ENCODE results near the gene CEACAM16. TPM values are rescaled to one million over a fixed set of nuclear protein-coding genes. Genes with fewer than 3 reads are reported as not detected.
A peak's percentile ranks its signal among the peaks of the same experiment; 100 is the strongest.

The CEACAM16 gene
- total and polyA plus RNA-seq, 5 experiments from 2014 or later: not detected

DNA sequence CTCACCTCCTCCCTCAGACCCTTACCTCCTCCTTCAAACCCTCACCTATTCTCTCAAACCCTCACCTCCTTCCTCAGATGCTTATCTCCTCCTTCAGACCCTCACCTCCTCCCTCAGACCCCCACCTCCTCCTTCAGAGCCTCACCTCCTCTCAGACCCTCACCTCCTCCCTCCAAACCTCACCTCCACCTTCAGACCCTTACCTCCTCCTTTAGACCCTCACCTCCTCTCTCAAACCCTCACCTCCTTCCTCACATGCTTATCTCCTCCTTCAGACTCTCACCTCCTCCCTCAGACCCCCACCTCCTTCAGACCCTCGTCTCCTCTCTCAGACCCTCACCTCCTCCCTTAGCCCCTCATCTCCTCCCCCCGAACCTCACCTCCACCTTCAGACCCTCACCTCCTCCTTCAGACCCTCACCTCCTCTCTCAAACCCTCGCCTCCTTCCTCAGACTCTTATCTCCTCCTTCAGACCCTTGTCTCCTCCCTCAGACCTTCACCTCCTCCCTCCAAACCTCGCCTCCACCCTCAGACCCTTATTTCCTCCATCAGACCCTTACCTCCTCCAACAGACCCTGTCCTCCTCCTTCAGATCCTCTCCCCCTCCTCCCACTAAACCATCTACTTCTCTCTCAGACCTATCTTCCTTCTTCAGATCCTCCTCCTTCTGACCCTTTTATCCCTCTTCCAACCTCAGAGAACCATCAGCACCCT is 47.1 kb downstream of the CEACAM16 start:
- POLR2A ChIA-PET: interaction anchor here (1.7 kb wide), 1 partner anchor 13 kb away, joined by 4 read pairs; no protein-coding TSS in a partner anchor
- Mint-ChIP-seq H3K4me1 (peaks cover 30 to 55% (median 48%) of the 10 kb centered on the region in 4 donors), H3K27ac (peak overlapping the region; percentile 83 to 99 (median 93)), H3K9me3 (no peaks in the 10 kb centered on the region), H3K27me3 (no peaks in the 10 kb centered on the region), H3K36me3 (peaks cover 0 to 2% (median 0%) of the 10 kb centered on the region in 3 donors), H3K4me3 (peak overlapping the region; percentile 37 to 92 (median 76))
- ATAC-seq: no peak
- no peak for DNase-seq

DNA sequence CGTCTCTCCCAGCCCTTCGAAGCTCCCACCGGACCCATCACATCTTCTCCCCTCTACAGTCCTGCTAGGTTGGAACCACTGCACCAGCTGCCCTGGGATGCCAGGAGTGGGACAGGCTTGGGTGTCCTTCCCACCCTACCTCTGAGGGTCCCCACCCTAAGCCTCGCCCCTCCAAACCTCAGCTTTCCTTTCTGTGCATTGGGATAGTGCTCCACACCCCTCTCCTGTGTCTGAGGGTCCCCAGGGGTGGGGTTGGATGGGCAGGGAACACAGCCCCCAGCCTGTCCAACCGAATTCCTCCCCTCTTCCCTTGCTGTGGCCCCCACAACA is 47.6 kb downstream of the CEACAM16 start:
- no peak for ATAC-seq
- POLR2A ChIA-PET: no interaction called here
- Mint-ChIP-seq H3K4me3 (peak overlapping the region; percentile 69 to 94 (median 90)), H3K36me3 (peaks cover 0 to 4% (median 0%) of the 10 kb centered on the region in 3 donors), H3K9me3 (no peaks in the 10 kb centered on the region), H3K27me3 (no peaks in the 10 kb centered on the region), H3K27ac (peak overlapping the region; percentile 81 to 99 (median 93)), H3K4me1 (peaks cover 30 to 60% (median 51%) of the 10 kb centered on the region in 4 donors)
- no peak for DNase-seq

DNA sequence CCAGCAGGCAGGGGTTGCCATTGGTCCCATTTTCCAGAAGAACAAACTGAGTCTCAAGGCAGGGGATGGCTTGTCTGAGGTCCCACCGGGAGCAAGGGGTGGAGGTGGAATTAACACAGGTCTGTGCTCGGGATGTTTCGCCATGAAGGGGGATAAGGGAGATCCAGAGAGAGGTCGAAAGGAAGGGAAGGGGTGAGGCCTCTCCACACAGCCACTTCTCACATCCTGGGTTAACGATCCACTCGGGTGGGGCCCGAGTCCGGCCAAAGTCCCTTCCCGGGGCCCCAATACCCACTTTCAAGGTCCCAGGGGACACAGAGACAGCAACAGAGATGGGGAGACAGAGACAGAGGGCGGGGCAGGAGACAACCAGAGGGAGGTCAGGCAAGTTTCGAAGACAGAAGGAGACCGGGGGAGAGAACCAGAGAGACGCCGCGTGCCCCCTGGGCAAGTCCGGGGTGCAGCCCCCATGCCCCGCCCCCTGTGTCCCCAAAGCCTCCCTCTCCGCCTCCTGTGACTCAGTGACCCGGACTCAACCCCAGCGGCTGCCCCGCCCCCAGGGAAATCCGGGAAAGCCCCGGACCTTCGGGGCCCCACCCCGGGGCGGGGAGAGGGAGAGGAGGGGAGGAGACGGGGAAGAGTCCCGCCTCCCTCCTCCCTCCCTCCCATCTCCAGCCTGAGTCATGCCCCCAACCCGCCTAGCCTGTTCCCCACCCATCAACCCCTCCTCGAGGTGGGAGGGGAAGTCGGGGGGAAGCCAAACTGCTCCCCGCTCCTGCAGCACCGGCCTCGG is 48.2 kb downstream of the CEACAM16 start:
- peaks cover 30 to 64% (median 56%) of the 10 kb centered on the region in 4 donors for H3K4me1 Mint-ChIP-seq
- H3K27ac Mint-ChIP-seq: peak overlapping the region; percentile 90 to 99 (median 94)
- H3K27me3 Mint-ChIP-seq: no peaks in the 10 kb centered on the region
- H3K9me3 Mint-ChIP-seq: no peaks in the 10 kb centered on the region
- ATAC-seq: peak; percentile 59 to 63
- peaks cover 0 to 10% (median 0%) of the 10 kb centered on the region in 3 donors for H3K36me3 Mint-ChIP-seq
- POLR2A ChIA-PET: no interaction called here
- peak; percentile 62 to 92 (median 81) for DNase-seq
- H3K4me3 Mint-ChIP-seq: peak overlapping the region; percentile 88 to 95 (median 92)

DNA sequence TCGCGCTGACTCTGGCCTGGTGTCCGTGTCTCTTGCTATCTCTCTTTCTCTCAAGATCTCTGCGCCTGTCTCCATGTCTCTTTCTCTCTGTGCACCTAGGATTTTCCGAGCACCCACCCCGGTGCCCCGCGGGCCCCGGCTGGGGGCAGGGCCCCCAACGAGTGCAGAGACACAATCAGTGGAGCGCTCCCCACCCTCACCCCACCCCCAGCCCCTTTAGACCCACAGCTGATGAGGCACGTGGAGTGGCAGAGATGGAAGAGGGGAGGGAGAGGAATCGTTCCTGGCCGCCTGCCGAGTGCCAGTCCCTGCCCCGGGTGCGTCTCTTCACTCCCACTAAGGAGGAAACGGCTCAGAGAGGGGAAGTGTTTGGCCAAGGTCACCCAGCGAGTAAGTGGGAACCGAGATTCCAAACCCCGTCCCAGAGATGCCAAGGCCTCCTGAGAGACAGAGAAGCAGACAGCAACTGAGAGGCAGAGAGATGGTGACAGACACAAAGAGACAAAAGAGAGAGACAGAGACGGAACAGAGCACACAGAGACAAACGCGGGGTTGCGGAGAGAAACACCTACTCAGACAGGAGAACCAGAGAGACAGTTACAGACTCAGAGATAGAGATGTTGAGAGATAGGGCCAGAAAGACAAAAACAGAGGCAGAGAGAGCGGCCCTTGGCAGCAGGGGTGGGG is 48.9 kb downstream of the CEACAM16 start:
- Mint-ChIP-seq H3K4me3 (peak overlapping the region; percentile 88 to 95 (median 92)), H3K27me3 (no peaks in the 10 kb centered on the region), H3K27ac (peak overlapping the region; percentile 90 to 99 (median 94)), H3K9me3 (no peaks in the 10 kb centered on the region), H3K4me1 (peaks cover 32 to 65% (median 58%) of the 10 kb centered on the region in 4 donors), H3K36me3 (peaks cover 0 to 15% (median 0%) of the 10 kb centered on the region in 3 donors)
- POLR2A ChIA-PET: no interaction called here
- ATAC-seq (peak; percentile 21 to 43), DNase-seq (peak in 5 of 10 donors; percentile 36 to 70 (median 62))

DNA sequence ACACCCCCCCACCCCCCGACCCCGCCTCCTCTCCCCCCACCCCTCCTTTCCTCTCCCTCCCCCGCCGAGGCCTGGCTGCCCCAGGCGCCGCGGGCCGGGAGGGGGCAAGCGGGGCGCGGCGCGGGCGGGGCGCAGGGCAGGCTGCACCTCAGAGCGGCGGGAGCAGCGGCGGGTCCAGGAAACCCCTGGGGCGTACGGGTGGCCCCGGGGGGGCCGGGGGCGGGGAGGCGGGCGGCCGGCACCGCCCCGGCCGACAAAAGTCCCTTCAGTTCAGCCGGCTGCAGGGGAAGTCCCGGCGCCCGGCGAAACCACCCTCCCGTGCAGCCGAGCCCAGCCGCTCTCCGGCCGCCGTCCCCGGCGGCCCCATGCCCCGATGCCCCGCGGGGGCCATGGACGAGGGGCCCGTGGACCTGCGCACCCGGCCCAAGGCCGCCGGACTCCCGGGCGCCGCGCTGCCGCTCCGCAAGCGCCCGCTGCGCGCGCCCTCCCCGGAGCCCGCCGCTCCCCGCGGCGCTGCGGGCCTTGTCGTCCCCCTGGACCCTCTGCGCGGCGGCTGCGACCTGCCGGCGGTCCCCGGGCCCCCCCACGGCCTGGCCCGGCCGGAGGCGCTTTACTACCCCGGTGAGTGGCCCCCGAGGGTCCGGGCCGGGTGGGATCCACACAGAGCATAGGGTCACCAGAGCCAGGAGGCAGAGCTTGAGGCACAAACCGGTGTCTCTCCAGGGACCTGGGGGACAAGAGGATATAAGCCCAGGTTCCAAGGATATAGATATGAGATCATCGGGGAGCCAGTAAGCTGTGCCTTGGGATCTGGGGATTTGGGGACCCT is 49.7 kb downstream of the CEACAM16 start, which contains the start of gene BCL3:
TSS of gene BCL3 (plus strand) at position 283 of the 829 bp plus-strand sequence. CDS start at position 366, 83 bp downstream.
- H3K27ac Mint-ChIP-seq: peak within 1 kb of the TSS; percentile 90 to 100 (median 98)
- peaks cover 0 to 2% (median 0%) of the 10 kb centered on the region in 5 donors for H3K27me3 Mint-ChIP-seq
- ATAC-seq (peak; percentile 45 to 48), DNase-seq (peak; percentile 29 to 81 (median 62))
- POLR2A ChIA-PET: interaction anchor here (0.6 kb wide), 1 partner anchor 1022 kb away, joined by 4 read pairs; no protein-coding TSS in a partner anchor
- peaks cover 0 to 15% (median 0%) of the 10 kb centered on the region in 3 donors for H3K36me3 Mint-ChIP-seq
- peaks cover 32 to 72% (median 60%) of the 10 kb centered on the region in 4 donors for H3K4me1 Mint-ChIP-seq
- H3K4me3 Mint-ChIP-seq: peak within 1 kb of the TSS; percentile 88 to 95 (median 92)
- no peaks in the 10 kb centered on the region for H3K9me3 Mint-ChIP-seq

DNA sequence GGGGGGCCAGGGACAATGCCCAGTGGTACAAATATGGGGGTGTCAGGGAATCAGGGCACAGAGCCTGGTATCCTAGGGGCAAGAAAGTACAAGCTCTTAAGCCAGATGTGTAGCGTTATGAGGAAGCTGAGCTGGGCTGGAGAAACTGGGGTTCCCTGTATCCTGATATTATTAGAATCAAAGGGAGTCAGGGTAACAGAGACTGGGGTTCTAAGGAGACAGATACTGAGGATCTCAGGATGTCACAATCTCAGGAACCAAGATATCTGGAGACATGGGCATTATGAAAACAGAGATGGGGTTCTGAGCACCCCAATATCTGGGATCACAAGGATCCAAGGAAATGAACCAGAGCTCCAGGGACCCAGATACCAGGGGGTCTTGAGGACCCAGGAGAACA is 50.3 kb downstream of the CEACAM16 start:
- H3K27ac Mint-ChIP-seq: peak overlapping the region; percentile 88 to 100 (median 98)
- POLR2A ChIA-PET: interaction anchor here (0.6 kb wide), 1 partner anchor 1021 kb away, joined by 4 read pairs; no protein-coding TSS in a partner anchor

DNA sequence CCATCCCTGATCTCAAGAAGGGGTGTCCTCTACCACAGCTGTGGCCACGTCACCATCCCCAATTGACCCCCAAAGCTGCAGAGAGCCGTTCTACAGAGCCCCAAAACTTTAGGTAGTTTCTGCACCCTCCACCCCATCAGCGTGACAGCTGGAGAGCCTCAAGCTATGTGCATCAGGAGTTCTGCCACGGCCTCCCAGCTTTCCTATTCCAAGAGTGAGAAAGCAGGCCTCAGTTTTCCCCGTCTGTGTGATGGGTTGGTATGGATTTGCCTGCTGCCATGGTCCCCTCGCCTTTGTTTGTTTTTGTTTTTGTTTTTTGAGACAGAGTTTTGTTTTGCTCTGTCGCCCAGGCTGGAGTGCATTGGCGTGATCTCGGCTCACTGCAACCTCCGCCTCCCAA is 51.0 kb downstream of the CEACAM16 start:
- POLR2A ChIA-PET: no interaction called here
- no peak for DNase-seq
- Mint-ChIP-seq H3K9me3 (no peaks in the 10 kb centered on the region), H3K4me1 (peaks cover 40 to 86% (median 70%) of the 10 kb centered on the region in 4 donors), H3K4me3 (peak overlapping the region; percentile 81 to 93 (median 90)), H3K27ac (peak overlapping the region; percentile 88 to 100 (median 98)), H3K27me3 (peaks cover 0 to 2% (median 0%) of the 10 kb centered on the region in 5 donors), H3K36me3 (peaks cover 0 to 15% (median 0%) of the 10 kb centered on the region in 3 donors)
- no peak for ATAC-seq

More for the DNA sequence above, 50.3 kb downstream of the CEACAM16 start:
- H3K27me3 Mint-ChIP-seq: peaks cover 0 to 2% (median 0%) of the 10 kb centered on the region in 5 donors
- ATAC-seq: no peak
- H3K9me3 Mint-ChIP-seq: no peaks in the 10 kb centered on the region
- peaks cover 0 to 15% (median 0%) of the 10 kb centered on the region in 3 donors for H3K36me3 Mint-ChIP-seq
- no peak for DNase-seq
- peak overlapping the region; percentile 81 to 93 (median 90) for H3K4me3 Mint-ChIP-seq
- H3K4me1 Mint-ChIP-seq: peaks cover 35 to 79% (median 65%) of the 10 kb centered on the region in 4 donors

DNA sequence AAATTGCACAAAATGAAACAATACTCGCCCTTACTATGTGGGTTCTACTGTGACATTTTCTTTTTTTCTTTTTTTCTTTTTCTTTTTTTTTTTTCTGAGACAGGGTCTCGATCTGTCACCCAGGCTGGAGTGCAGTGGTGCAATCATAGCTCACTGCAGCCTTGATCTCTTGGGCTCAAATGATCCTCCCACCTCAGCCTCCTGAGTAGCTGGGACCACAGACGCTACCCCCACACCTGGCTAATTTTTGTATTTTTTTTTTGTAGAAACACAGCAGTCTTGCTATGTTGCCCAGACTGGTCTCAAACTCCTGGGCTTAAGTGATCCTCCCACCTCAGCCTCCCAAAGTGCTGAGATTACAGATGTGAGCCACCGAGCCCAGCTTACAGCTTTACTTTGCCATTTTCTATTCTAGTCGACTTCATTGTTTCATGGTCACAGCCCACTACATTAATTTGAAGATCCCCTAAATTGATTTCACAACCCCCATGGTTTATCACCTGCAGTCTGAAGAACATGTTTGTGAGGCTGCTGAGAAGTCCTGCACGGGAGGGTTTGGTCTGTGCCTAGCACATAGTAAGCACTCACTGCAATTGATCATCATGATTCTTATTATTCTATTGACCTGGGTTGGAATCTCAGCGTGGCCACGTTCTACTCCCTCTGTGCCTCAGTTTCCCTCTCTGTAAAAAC is 53.3 kb downstream of the CEACAM16 start:
- peak overlapping the region; percentile 89 to 100 (median 98) for H3K27ac Mint-ChIP-seq
- no peaks in the 10 kb centered on the region for H3K9me3 Mint-ChIP-seq
- peaks cover 0 to 2% (median 0%) of the 10 kb centered on the region in 5 donors for H3K27me3 Mint-ChIP-seq
- H3K4me1 Mint-ChIP-seq: peaks cover 35 to 76% (median 69%) of the 10 kb centered on the region in 4 donors
- POLR2A ChIA-PET: interaction anchor here (0.7 to 3.8 kb wide), 7 partner anchors 8 to 1016 kb away, joined by 3 to 18 read pairs (median 5); partner anchors contain the start of gene PPP1R37
- H3K36me3 Mint-ChIP-seq: peaks cover 0 to 15% (median 0%) of the 10 kb centered on the region in 3 donors
- ATAC-seq (no peak), DNase-seq (peak in 1 of 10 donors; percentile 12)
- peak overlapping the region; percentile 88 to 97 (median 93) for H3K4me3 Mint-ChIP-seq

DNA sequence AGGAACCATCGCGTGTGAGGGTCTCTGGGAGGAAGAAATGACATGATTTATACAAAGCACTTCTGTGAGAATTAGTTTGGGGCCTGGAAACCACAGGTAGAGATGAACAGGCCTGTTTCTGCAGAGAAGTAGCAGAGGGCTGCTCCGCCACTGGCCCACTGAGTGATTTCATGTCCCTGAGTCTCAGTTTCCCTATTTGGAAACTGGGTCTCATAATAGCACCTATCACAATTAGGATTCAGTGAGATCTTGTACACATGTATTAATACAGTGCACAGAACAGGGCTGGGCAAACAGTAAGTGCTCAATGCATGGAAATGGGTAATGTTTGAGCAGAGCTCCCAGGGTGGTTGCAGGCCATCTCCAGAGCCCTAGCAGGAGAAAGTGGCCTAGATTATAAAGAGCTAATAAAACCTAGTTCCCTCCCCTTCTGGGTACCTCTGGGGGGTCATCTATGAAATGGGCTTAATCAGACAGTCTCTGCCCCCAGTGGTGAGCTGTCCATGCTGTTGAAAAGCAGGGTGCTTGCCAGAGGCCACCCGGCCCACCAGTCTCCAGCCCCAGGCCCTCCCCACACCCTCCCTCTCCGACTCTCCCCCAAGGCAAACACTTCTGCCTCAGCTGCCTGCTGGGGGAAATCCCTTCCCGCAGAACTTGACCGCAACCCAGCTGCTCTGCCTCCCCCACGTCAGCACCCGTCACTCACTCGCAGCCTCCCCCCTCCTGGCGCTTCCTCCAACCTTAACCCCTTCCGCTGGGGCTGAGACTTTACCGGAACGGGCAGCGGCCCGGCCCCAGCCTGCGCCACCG is 54.1 kb downstream of the CEACAM16 start:
- peak overlapping the region; percentile 89 to 100 (median 98) for H3K27ac Mint-ChIP-seq
- peaks cover 31 to 71% (median 66%) of the 10 kb centered on the region in 4 donors for H3K4me1 Mint-ChIP-seq
- peak overlapping the region; percentile 88 to 97 (median 93) for H3K4me3 Mint-ChIP-seq
- DNase-seq (peak; percentile 82 to 97 (median 94)), ATAC-seq (peak; percentile 78 to 85)
- POLR2A ChIA-PET: interaction anchor here (0.7 to 3.8 kb wide), 7 partner anchors 9 to 339 kb away, joined by 3 to 18 read pairs (median 5); partner anchors contain the start of gene PPP1R37
- H3K27me3 Mint-ChIP-seq: peaks cover 0 to 2% (median 0%) of the 10 kb centered on the region in 5 donors
- peaks cover 0 to 21% (median 4%) of the 10 kb centered on the region in 3 donors for H3K36me3 Mint-ChIP-seq
- no peaks in the 10 kb centered on the region for H3K9me3 Mint-ChIP-seq

DNA sequence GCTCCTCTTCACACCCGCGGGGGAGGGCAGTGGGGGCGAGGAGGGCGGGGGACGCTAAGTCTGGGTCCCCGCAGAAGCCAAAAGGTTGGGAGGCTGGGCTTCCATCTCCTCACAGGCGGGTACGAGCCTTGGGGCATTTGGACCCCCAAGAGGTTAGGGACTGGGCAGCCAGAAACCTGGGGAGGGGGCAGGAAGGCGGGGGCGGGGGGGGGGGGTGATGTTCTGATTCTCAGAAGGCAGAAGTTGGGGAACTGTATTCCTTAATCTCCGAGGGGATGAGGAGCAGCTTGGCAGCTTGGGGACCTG is 54.6 kb downstream of the CEACAM16 start:
- peak overlapping the region; percentile 88 to 97 (median 93) for H3K4me3 Mint-ChIP-seq
- H3K4me1 Mint-ChIP-seq: peaks cover 29 to 73% (median 65%) of the 10 kb centered on the region in 4 donors
- no peak for ATAC-seq
- H3K9me3 Mint-ChIP-seq: no peaks in the 10 kb centered on the region
- no peak for DNase-seq
- H3K36me3 Mint-ChIP-seq: peaks cover 0 to 25% (median 4%) of the 10 kb centered on the region in 3 donors
- peaks cover 0 to 2% (median 0%) of the 10 kb centered on the region in 5 donors for H3K27me3 Mint-ChIP-seq
- POLR2A ChIA-PET: interaction anchor here (0.7 to 3.8 kb wide), 9 partner anchors 9 to 339 kb away, joined by 3 to 18 read pairs (median 3); partner anchors contain the start of gene PPP1R37
- H3K27ac Mint-ChIP-seq: peak overlapping the region; percentile 89 to 100 (median 98)
